AG09309 (cell line): Measurements from ENCODE around the gene MKRN1.
"Not testable (repeated sequence)": the region's sequence is repeated elsewhere in the genome, so short reads cannot be mapped to it uniquely, and the experiment has no call there.

Source experiments
- DNase-seq: peaks from one replicate; pipeline ENCODE4 v3.0.0-alpha.2; 2010; ENCODE audit warnings: low read depth
- H3K4me3 ChIP-seq: 2 replicates; pipeline ENCODE4 v1.5.1; 2011; ENCODE audit warnings: mild to moderate bottlenecking, low read depth, low read length, moderate library complexity; ENCODE audit not compliant: control insufficient read depth
- TF ChIP-seq, protein P1 (sequence below): IDR thresholded peaks from 2 replicates; pipeline ENCODE4 v1.5.1; 2011; ENCODE audit warnings: mild to moderate bottlenecking, low read depth, low read length, inconsistent platforms; ENCODE audit not compliant: insufficient read depth, control insufficient read depth; ENCODE audit errors: missing control alignments

MKRN1 gene

GRCh38 chr7:140417456-140418155, 61.7 kb downstream of the MKRN1 start:
- no peak for DNase-seq
- H3K4me3 ChIP-seq: no peak overlapping the region
- TF ChIP-seq, protein P1, sequence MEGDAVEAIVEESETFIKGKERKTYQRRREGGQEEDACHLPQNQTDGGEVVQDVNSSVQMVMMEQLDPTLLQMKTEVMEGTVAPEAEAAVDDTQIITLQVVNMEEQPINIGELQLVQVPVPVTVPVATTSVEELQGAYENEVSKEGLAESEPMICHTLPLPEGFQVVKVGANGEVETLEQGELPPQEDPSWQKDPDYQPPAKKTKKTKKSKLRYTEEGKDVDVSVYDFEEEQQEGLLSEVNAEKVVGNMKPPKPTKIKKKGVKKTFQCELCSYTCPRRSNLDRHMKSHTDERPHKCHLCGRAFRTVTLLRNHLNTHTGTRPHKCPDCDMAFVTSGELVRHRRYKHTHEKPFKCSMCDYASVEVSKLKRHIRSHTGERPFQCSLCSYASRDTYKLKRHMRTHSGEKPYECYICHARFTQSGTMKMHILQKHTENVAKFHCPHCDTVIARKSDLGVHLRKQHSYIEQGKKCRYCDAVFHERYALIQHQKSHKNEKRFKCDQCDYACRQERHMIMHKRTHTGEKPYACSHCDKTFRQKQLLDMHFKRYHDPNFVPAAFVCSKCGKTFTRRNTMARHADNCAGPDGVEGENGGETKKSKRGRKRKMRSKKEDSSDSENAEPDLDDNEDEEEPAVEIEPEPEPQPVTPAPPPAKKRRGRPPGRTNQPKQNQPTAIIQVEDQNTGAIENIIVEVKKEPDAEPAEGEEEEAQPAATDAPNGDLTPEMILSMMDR: no peak

GRCh38 chr7:140416560-140416959, 62.7 kb downstream of the MKRN1 start:
- H3K4me3 ChIP-seq: no peak overlapping the region
- TF ChIP-seq, protein P1: no peak
- DNase-seq: no peak

DNA sequence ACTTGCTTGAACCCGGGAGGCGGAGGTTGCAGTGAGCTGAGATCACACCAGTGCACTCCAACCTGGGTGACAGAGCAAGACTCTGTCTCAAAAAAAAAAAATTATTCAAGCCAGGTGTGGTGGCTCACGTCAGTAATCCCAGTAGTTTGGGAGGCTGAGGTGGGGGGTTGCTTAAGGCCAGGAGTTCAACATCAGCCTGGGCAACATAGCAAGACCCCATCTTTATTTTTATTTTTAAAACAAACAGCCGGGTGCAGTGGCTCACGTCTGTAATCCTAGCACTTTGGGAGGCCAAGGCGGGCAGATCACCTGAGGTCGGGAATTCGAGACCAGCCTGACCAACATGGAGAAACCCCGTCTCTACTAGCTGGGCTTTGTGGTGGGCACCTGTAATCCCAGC, 63.5 kb downstream of the MKRN1 start:
- DNase-seq, H3K4me3 ChIP-seq: not testable (repeated sequence)

DNA sequence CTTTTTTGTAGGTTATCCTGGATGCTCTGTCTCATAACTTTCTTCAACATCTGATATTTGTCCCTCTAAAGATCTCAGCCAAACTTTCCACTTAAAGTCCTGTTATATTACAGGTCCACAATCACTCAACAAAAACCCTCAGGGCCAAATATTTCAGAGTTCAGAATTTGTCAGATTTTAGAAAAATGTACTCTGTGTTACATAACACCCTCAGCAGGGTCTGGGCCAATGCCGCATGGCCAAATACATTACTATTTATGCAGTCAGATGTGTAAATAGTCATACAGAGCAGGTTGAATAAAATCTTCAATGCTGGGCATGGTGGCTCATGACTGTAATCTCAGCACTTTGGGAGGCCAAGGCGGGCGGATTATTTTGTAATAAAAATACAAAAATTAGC, 63.9 kb downstream of the MKRN1 start:
- DNase-seq: no peak
- TF ChIP-seq, protein P1: no peak
- H3K4me3 ChIP-seq: no peak overlapping the region

GRCh38 chr7:140404565-140405065, 74.7 kb downstream of the MKRN1 start:
- TF ChIP-seq, protein P1: no peak
- H3K4me3 ChIP-seq: no peak overlapping the region
- DNase-seq: no peak

DNA sequence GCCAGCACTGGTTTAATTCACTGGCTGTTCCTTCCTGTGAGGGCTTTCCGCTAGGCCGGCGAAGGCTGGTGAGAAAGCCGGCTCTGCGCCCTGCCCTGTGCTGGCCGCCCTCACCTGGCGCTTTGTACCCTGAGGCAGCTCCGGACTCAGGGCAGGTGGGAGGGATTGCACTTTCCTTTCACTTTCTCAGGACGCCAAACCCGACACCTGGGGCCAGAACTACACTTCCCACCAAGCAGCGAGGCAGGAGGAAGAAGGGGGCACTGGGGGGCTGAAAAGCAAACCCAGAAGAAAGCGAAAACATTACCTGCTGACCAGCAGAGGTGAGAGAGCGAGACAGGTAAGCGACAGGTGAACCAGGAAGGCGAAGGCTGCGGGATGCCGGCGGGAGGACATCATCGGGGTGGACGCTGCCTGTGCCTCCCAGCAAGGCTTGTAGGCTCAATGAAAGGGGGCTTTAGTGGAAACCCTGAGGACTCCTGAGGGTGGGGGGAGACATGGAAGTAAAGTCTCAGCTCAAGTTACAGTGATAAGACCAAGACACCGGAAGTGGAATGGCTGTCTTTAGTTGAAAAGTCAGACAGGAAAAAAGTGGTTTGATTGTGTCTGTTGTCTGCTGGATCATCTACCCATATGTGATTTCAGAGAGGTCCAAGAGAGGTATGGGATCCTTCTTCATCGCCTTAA, 75.3 kb downstream of the MKRN1 start, which contains the start of gene RAB19:
RAB19 (plus strand) TSS at position 181 of the 687 bp plus-strand sequence. CDS start 3,589 bp downstream, outside the sequence.
- no peak for DNase-seq
- TF ChIP-seq, protein P1: no peak
- no peak within 1 kb of the TSS for H3K4me3 ChIP-seq
